ENCODE data around the gene ZMIZ1.

Gene ZMIZ1

DNA sequence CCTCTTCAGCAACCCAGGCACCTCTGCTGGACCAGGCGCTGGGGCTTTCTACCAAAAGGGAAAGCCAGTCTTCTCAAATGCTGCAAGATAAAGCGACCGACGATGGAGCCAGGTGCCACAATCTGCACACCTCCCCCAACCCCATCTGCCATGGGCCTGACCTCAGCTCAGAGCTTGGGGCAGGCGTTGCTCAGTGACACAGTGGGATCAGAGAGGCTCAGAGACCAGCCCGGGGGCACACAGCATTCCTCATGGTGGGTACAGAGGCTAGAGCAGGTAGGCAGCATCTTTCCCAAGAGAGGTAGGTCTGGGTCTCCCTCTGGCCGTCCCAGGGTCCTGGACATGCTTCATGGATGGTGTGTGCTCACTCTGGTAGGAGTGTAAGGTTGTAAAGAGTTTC lies 56.3 kb downstream of the ZMIZ1 start:
- no peak for DNase-seq

GRCh38 chr10:79126351-79127080 lies 57.8 kb downstream of the ZMIZ1 start:
- no peak for DNase-seq

- DNase-seq = no peak
Measured at GRCh38 chr10:79127151-79127961, 58.6 kb downstream of the ZMIZ1 start.

- no peak for DNase-seq
Measured at GRCh38 chr10:79128241-79128922, 59.6 kb downstream of the ZMIZ1 start.

DNA sequence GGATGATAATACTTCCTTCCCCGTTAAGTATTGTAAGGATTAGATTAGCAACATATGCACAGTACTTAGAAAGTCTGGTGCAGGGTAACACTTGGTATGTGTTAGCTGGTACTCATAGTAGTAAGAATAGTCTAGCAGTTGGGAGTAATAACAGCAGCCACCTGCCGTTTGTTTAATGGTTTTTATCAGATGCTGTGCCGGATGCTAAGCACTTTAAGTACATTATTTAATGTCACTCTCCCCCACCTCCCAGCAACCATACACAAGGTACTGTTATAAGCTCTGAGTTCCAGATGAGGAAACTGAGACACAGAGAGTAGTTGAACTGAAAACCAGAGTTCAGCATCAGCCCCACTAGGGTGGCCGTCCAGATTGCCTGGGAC lies 60.1 kb downstream of the ZMIZ1 start:
- no peak for DNase-seq

GRCh38 chr10:79129361-79129997 lies 60.7 kb downstream of the ZMIZ1 start:
- DNase-seq = no peak

DNA sequence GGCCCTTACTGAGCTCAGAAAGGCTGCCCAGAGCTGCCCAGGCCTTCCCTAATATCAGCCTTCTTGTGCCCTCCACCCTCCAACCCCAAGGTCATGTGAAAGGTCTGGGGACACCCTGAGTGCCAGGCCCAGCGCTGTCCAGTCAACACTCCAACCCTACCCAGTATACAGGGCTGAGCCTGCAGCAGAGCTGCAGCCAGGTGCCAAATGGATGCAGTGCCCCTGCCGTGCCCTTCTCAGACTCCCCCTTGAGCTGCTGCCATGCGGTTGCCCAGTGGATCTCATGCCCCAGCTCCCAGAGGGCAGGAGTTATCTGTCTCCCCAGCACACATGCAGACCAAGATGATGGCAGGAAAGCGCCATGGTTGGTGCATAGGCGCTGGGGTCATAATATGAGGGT lies 61.5 kb downstream of the ZMIZ1 start:
- no peak for DNase-seq

DNA sequence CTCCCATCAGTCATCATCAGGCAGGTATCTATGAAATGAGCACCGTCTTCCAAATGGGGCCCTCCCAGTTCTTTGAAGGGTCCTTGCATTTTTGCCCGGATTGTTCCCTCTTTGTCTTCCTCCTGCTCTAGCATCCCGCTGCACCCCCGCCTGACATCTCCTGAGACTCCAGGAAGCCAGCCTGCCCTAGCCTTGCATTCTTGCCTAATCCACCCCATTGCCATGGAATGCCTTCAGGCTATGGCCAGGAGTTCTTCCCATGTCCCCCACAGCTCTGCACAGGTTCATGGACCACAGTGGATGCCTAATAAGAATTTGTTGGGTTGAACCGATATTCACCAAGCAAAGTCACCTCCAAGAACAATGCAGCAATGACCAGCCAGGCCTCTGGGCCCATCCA lies 62.1 kb downstream of the ZMIZ1 start:
- DNase-seq = no peak

DNA sequence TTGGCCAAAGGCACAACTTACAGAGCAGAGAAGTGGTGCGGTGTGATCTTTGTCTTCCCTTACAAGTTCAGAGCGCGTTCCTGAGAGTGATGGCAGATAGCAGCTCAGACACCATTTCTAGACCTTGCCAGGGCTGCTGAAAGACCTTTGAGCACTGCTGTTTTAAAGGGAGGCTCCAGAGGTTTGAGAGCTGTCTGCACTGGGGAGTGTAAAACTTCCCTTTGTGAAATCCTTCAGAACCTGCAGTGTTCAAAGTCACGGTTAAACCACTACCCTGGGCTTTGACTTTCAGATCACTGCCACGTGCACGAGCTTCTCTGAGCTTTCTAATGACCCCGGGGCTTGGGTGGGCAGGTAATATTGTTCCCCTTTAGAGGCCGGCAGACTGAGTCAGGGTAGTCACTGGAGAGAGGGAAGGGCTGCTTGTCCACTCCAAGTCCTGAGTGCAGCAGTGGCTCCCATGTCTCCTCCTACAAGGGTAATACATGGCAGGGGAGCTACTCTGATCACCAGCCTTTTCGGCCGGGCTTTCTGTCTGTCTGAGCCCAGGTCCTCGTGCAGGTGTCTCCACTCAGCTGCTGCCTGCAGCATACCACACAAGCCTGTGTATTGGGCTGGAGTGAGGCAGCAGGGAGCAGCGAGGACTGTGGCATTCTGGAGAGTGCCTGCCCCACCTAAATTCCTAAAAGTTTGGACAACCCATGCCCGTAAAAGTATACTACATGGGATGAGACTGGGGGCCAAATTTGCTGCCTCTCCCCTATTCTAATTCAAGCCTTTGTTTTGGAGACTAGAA lies 63.3 kb downstream of the ZMIZ1 start:
- no peak for DNase-seq

DNA sequence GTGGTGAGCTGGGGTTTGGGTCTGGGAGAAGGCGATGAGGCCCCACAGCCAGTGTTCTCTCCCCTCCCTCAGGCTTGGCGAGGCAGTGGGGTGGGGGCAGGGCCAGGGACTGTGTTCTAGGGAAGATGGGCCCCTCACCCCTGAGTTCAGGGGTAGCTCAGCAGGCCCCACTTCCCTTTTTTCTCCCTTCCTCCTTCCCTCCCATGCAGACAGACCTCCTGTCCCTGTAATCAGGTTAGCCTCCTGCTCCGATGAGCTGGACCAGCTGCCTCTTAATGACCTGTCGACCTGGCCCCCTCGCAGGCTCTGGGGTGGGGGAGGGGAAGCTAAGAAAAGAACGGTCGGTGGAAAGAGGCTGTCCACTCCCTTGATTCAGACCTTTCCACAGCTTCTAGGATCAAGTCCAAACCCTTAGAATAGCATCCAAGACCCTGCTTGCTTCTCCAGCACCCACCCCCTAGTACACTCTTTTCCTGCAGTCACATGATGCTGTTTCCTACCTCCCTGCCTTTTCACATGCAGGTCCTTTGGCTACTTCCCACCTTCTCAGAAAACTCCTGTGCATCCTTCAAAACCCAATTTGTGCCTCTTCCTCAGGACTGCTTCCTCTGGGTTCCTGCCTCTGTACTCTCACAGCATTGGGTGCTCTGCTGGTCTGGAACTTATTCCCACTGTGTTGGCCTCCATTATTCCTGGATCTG lies 64.1 kb downstream of the ZMIZ1 start:
- no peak for DNase-seq

DNA sequence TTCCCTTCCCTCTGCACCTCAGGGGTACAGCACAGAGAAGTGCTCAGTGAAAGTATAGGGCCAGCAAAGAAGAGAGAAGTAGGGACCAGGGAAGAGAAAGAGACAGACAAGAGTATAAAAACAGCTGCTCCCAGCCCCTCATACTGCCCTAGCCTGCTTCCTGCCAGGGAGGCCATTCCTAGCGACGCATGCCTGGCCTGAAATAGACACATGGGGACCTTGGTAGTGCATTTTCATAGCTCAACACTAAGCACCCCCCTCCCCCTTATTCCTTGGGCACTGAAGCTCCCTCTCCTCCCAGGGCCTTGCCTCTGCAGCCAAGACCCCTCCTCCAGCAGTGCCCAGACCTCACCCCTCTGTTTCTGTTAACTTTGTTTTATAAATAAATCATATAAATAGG lies 64.7 kb downstream of the ZMIZ1 start:
- no peak for DNase-seq

DNA sequence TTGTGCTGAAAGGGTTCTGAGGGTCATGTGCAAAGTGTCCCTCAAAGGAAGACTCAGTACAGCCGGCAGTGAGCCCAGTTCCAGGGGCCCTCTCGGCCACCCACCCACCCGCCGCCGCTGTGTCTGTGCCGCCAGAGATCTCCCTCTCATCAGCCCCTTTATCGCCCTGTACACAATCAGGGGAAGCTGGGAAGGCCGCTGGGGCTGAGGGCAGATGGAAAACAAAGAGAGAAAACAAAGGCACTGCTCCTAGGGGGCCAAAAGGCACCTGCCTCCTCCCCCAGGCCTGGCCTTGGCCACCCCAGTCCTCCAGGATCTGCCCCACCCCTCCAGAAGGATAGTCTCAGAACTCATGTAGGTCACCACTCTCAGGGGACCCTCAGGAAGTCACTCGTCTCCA lies 67.0 kb downstream of the ZMIZ1 start:
- DNase-seq = no peak

DNA sequence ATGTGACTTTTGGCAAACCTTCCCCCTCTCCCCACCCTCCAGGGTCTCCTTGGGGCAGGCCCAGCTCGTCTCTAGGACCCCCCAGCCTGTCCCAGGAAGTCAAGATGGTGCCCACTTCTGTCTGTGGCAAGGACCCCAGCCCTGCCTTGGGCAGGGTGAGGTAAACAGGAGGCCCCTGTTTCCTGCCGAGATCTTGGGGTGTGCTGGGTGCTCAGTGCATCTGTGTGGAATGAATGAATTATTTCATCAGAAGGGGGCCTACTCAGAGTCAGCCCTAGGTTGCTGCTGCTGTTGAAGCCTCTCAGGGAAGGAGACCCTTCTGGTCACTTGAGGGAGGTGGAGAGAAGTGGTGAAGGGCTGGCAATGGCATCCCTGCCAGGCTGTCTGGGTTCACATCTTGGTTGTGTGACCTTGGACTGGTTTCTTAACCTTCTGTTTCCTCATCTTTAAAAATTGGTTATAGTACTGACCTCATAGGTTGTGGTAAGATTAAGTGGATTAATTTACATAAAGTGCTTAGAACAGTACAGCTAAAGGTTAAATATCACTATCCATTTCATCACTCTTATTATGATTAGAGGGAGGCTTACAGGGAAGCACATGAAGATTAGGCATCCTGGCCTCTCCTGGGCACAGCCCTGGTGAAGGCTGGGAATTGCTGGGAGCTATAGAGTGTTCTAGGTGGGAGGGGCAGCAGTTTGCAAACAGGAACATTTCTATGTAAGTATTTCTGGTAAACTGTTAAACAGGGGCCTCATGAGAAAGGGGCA lies 67.7 kb downstream of the ZMIZ1 start:
- no peak for DNase-seq

- no peak for DNase-seq
Measured at GRCh38 chr10:79137300-79137756, 68.6 kb downstream of the ZMIZ1 start.

DNA sequence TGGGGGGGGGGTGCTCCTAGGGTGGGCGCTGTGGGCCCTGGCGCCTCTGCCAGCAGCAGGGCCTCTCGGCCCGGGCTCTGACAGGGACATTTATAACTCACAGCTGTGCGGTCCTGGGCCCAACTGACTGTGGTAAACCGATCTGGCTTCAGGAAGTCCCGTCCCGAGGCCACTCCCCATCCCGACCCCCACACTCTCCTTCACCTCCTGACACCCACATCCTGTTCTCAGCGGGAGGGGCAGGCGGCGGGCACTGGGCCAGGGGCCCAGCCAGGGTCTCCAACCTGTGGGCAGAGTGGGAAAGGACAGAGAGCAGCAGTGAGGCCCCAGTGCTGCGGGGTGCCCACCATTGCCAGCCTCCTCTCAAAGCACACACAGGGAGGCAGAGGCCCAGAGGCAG lies 69.1 kb downstream of the ZMIZ1 start:
- no peak for DNase-seq

- no peak for DNase-seq
Measured at GRCh38 chr10:79138449-79139123, 69.8 kb downstream of the ZMIZ1 start.

DNA sequence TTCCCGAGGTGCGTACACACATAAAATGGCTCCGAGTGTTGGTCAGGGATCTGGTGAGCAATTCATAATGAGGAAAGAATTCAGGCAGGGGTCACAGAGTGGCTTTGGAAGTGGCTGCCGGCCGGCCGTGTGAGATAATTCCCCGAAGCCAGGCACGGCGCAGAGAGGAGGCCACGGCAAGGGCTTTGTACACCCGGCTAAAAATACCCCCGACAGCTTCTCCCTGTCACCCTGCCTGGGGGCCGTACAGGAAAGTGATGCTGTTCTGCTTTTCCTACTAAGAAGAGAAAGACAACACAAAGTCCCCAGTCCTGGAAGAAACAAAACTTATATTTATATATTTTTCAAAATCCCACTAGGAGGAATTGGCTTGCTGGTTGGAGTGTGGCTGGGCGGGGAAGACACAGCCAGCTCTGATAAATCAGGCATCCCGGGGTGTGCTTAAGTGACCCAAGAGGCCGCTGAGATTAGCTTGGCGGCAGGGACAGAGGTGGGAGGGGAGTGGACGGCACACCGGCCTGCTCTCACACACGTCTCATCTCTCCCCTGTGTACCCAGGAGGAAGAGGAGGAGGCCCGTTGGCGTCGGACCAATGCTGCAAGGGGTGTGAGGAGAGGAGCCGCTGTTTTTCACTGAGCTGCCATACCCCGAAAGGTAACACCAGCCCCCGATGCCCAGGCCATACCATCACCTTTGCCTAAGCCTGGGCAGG lies 70.5 kb downstream of the ZMIZ1 start:
- no peak for DNase-seq

- DNase-seq = no peak
Measured at GRCh38 chr10:79140085-79140793, 71.5 kb downstream of the ZMIZ1 start.

DNA sequence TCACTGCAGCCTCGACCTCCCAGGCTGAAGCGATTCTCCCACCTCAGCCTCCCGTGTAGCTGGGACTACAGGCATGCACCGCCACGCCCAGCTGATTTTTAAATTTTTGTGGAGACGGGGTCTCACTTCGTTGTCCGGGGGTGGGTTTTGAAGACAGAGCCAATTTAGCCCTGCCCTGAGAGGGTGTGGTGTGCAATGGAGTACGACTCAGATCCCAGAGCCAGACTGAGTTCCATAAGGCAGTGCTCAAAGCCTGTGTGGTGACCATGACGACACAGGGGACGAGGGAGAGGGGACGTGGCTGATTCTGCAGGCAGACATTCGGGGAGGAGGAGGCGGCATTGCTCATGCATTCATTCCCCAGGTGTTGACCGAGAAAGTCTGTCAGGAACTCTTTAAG lies 72.1 kb downstream of the ZMIZ1 start:
- no peak for DNase-seq
